H1 (cell line): Measurements from ENCODE around the gene MED13. TPM values are rescaled to one million over a fixed set of nuclear protein-coding genes. Genes with fewer than 3 reads are reported as not detected.

Experiments used
- CTCF ChIA-PET: fragments of 300-600 bp; sonication (Branson Sonifier 250); formaldehyde crosslinking; loops from one replicate; lab custom pipeline; 2021; ENCODE audit not compliant: partially characterized antibody; lab: Charles Lee
- POLR2A ChIA-PET: fragments of 300-600 bp; sonication (Branson Sonifier 250); formaldehyde crosslinking; loops from one replicate; lab custom pipeline; 2021; ENCODE audit warnings: inconsistent platforms; ENCODE audit not compliant: partially characterized antibody; lab: Charles Lee
- DNase-seq, 2 experiments: peaks; one replicate each; pipeline versions ENCODE4 v3.0.0 to v3.0.0-alpha.2; 2010 to 2022; ENCODE audit warnings: low spot score in 2 of 2, low read depth in 1 of 2, mixed read lengths in 1 of 2
- FAIRE-seq: peaks from 2 replicates; lab custom pipeline; 2011; peaks lifted over from hg19 to GRCh38; lab: Jason Lieb, UNC
- H2AFZ ChIP-seq: 2 replicates; pipeline ENCODE4 v1.8.1; 2012; ENCODE audit warnings: low read length, inconsistent platforms
- H2AK5ac ChIP-seq: 2 replicates; pipeline ENCODE4 v1.6.1; 2013; ENCODE audit warnings: low read depth, low read length
- H2BK120ac ChIP-seq: replicated peaks from 2 replicates; pipeline ENCODE3; 2013; ENCODE audit warnings: low read depth, low read length, inconsistent platforms
- H2BK12ac ChIP-seq: 2 replicates; pipeline ENCODE4 v1.6.1; 2013; ENCODE audit warnings: low read depth, low read length
- H2BK15ac ChIP-seq: 2 replicates; pipeline ENCODE4 v1.6.1; 2013; ENCODE audit warnings: low read length
- H2BK20ac ChIP-seq: 2 replicates; pipeline ENCODE4 v1.6.1; 2013; ENCODE audit warnings: low read length
- H2BK5ac ChIP-seq: 2 replicates; pipeline ENCODE4 v1.6.1; 2013; ENCODE audit warnings: low read depth, low read length
- H3K14ac ChIP-seq: 2 replicates; pipeline ENCODE4 v1.6.1; 2013; ENCODE audit warnings: inconsistent platforms; ENCODE audit not compliant: insufficient read length
- H3K18ac ChIP-seq: 2 replicates; pipeline ENCODE4 v1.6.1; 2013; ENCODE audit warnings: low read length; ENCODE audit errors: extremely low read depth
- H3K23ac ChIP-seq: 2 replicates; pipeline ENCODE4 v1.6.1; 2013; ENCODE audit warnings: inconsistent platforms; ENCODE audit not compliant: insufficient read length
- H3K23me2 ChIP-seq: 2 replicates; pipeline ENCODE4 v1.6.1; 2013; ENCODE audit warnings: low read depth, low read length
- H3K27ac ChIP-seq: 2 replicates; pipeline ENCODE4 v1.6.1; 2011; ENCODE audit warnings: low read depth, low read length, inconsistent platforms
- H3K27me3 ChIP-seq, 4 experiments: replicated peaks in 1 of 4; 1 replicate in 1 of 4; 2 replicates in 3 of 4; pipeline versions ENCODE4 v1.6.1 to v1.8.1; 2011 to 2013; ENCODE audit warnings: low read length in 3 of 4, mild to moderate bottlenecking in 3 of 4, inconsistent platforms in 2 of 4, mixed read lengths in 2 of 4, moderate library complexity in 1 of 4; ENCODE audit not compliant: control insufficient read depth in 3 of 4, insufficient read depth in 3 of 4; ENCODE audit errors: extremely low read depth in 1 of 4
- H3K36me3 ChIP-seq, 4 experiments: 2 replicates each; pipeline versions ENCODE4 v1.6.1 to v1.8.1; 2011 to 2013; ENCODE audit warnings: mild to moderate bottlenecking in 4 of 4, low read length in 3 of 4, moderate library complexity in 2 of 4, control low read depth in 1 of 4, inconsistent platforms in 1 of 4; ENCODE audit not compliant: insufficient read depth in 4 of 4, control insufficient read depth in 2 of 4
- H3K4ac ChIP-seq: replicated peaks from 2 replicates; pipeline ENCODE3; 2013; ENCODE audit warnings: low read length, low read depth, mixed read lengths, inconsistent platforms; ENCODE audit not compliant: insufficient read length
- H3K4me1 ChIP-seq, 4 experiments: replicated peaks in 1 of 4; 1 replicate in 1 of 4; 2 replicates in 3 of 4; pipeline versions ENCODE4 v1.6.1 to v1.8.1; 2011 to 2013; ENCODE audit warnings: low read length in 3 of 4, inconsistent platforms in 2 of 4, mixed read lengths in 1 of 4; ENCODE audit not compliant: insufficient read depth in 4 of 4, control insufficient read depth in 3 of 4
- H3K4me2 ChIP-seq, 2 experiments: 2 replicates each; pipeline versions ENCODE4 v1.6.1 to v1.8.1; 2011 to 2013; ENCODE audit warnings: low read depth in 2 of 2, low read length in 2 of 2, control low read depth in 1 of 2, inconsistent platforms in 1 of 2, mild to moderate bottlenecking in 1 of 2; ENCODE audit not compliant: insufficient read depth in 1 of 2
- H3K4me3 ChIP-seq, 4 experiments: fragments of 200-600, 300-600 bp in 1 of 4; sonication (generic), shearing (Covaris generic), sonication (Bioruptor Twin) in 1 of 4; 2 replicates each; pipeline versions ENCODE4 v1.5.1 to v1.8.1; 2011 to 2016; ENCODE audit warnings: low read length in 4 of 4, low read depth in 3 of 4, control low read depth in 2 of 4, inconsistent platforms in 2 of 4, mild to moderate bottlenecking in 2 of 4, mixed read lengths in 1 of 4, moderate library complexity in 1 of 4; ENCODE audit not compliant: insufficient read depth in 2 of 4; ENCODE audit errors: extremely low read depth in 1 of 4
- H3K56ac ChIP-seq: replicated peaks from 2 replicates; pipeline ENCODE3; 2013; ENCODE audit warnings: low read depth, mild to moderate bottlenecking, mixed read lengths, low read length, inconsistent platforms; ENCODE audit not compliant: insufficient read length
- H3K79me1 ChIP-seq: 2 replicates; pipeline ENCODE4 v1.6.1; 2013; ENCODE audit warnings: low read depth, low read length, control low read depth
- H3K79me2 ChIP-seq, 2 experiments: 2 replicates each; pipeline versions ENCODE4 v1.6.1 to v1.8.1; 2012 to 2013; ENCODE audit warnings: low read length in 2 of 2, mild to moderate bottlenecking in 2 of 2, inconsistent platforms in 1 of 2; ENCODE audit not compliant: insufficient read depth in 2 of 2, control insufficient read depth in 1 of 2
- H3K9ac ChIP-seq, 4 experiments: replicated peaks in 1 of 4; 1 replicate in 1 of 4; 2 replicates in 3 of 4; pipeline versions ENCODE4 v1.6.1 to v1.8.1; 2011 to 2013; ENCODE audit warnings: low read depth in 3 of 4, low read length in 3 of 4, control low read depth in 2 of 4, mild to moderate bottlenecking in 2 of 4, moderate library complexity in 2 of 4, inconsistent platforms in 1 of 4; ENCODE audit errors: extremely low read depth in 1 of 4
- H3K9me3 ChIP-seq, 2 experiments: 2 replicates each; pipeline versions ENCODE4 v1.6.1 to v1.8.1; 2012 to 2013; ENCODE audit warnings: mild to moderate bottlenecking in 2 of 2, moderate library complexity in 2 of 2, control low read depth in 1 of 2, inconsistent platforms in 1 of 2, low read depth in 1 of 2, low read length in 1 of 2, mixed read lengths in 1 of 2; ENCODE audit not compliant: insufficient read depth in 2 of 2
- H4K20me1 ChIP-seq, 2 experiments: replicated peaks in 1 of 2; 2 replicates each; pipeline versions ENCODE3 to v1.8.1; 2011 to 2013; ENCODE audit warnings: inconsistent platforms in 2 of 2, low read length in 2 of 2, mild to moderate bottlenecking in 1 of 2; ENCODE audit not compliant: insufficient read depth in 2 of 2, control insufficient read depth in 1 of 2
- H4K5ac ChIP-seq: 2 replicates; pipeline ENCODE4 v1.6.1; 2013; ENCODE audit warnings: low read length, low read depth, mixed read lengths, inconsistent platforms; ENCODE audit not compliant: insufficient read length
- H4K8ac ChIP-seq: 2 replicates; pipeline ENCODE4 v1.8.0; 2013; ENCODE audit warnings: mild to moderate bottlenecking, moderate library complexity, low read length, inconsistent platforms; ENCODE audit not compliant: insufficient read depth; ENCODE audit errors: extremely low read depth
- H4K91ac ChIP-seq: replicated peaks from 2 replicates; pipeline ENCODE3; 2013; ENCODE audit warnings: low read length, mixed read lengths, inconsistent platforms; ENCODE audit not compliant: insufficient read length
- POLR2A ChIP-seq, 2 experiments: IDR thresholded peaks; 1 replicate in 1 of 2; 2 replicates in 1 of 2; pipeline ENCODE4 v1.6.1; 2011; ENCODE audit warnings: low read depth in 2 of 2, low read length in 2 of 2, mild to moderate bottlenecking in 2 of 2; ENCODE audit errors: control extremely low read depth in 1 of 2
- SUZ12 ChIP-seq: fragments of 200-600 bp; sonication (generic); IDR thresholded peaks from 2 replicates; pipeline ENCODE4 v1.6.1; 2012; ENCODE audit warnings: mild to moderate bottlenecking, inconsistent platforms, low read length, moderate library complexity, mixed read lengths
- YY1 ChIP-seq: IDR thresholded peaks from 2 replicates; pipeline ENCODE4 v1.6.1; 2011; ENCODE audit warnings: low read depth, mild to moderate bottlenecking, low read length
- WGBS, 2 experiments: shearing (Covaris generic) in 1 of 2; methylation state at CpG; one replicate each; pipeline versions ENCODE4 v1.1.6 to v1.1.7; 2013 to 2015; ENCODE audit warnings: low lambda C conversion rate in 2 of 2, mixed read lengths in 2 of 2, inconsistent platforms in 1 of 2, low coverage in 1 of 2, missing lambda C conversion rate in 1 of 2; ENCODE audit not compliant: insufficient replicate concordance in 2 of 2, insufficient coverage in 1 of 2, insufficient read length in 1 of 2; ENCODE audit errors: extremely low coverage in 1 of 2, missing lambda C conversion rate in 1 of 2; 5-methylcytosine and 5-hydroxymethylcytosine counted together
- polyA plus RNA-seq, 7 experiments: library from polyadenylated mRNA; depleted of rRNA in 3 of 7; stranded (reverse) in 5 of 7; unstranded in 2 of 7; fragments of >200 nt in 5 of 7; fragments of 200-250 nt in 2 of 7; gene quantifications; 1 replicate in 5 of 7; 2 replicates in 1 of 7; 4 replicates in 1 of 7; pipeline versions ENCODE4 v1.2.1 to v1.2.3, GENCODE V29; 2011 to 2013; ENCODE audit warnings: missing spikeins in 2 of 7, mixed read lengths in 2 of 7
- total RNA-seq: library from RNA; stranded (reverse); fragmentation: NEBNext Ultra II Directional; extraction: Animal tissue kit (Norgen Biotek cat#: 25700); gene quantifications from 2 replicates; pipeline ENCODE4 v1.2.1, GENCODE V29; 2021

MED13 gene
- total and polyA plus RNA-seq, 2 of the 8 experiments (the other 6 are each of a cell fraction or from before 2014, with no cell fraction given) = 11.3 to 44.8 TPM

GRCh38 chr17:62065611-62066468 lies 762 bp upstream of the MED13 start:
- peak overlapping the region; percentile 98 for H3K27ac ChIP-seq
- peak overlapping the region; percentile 98 for H3K18ac ChIP-seq
- FAIRE-seq = no peak
- no peak for TF ChIP-seq SUZ12
- peak; percentile 79 to 84 for TF ChIP-seq POLR2A (IDR thresholded peaks at IDR 0.05; ENCODE audit: control extremely low read depth in 1 of 2, low read depth in 2 of 2, low read length in 2 of 2)
- peak; percentile 98 for TF ChIP-seq YY1

More at GRCh38 chr17:62065611-62066468, 762 bp upstream of the MED13 start:
- WGBS, 2 experiments = 2% methylated on average over 47 of the region's 51 CpGs; no CpG with 5 or more reads in 1 of the 2 experiments
- Histone ChIP-seq H3K27me3 (no peaks in the 10 kb centered on the region; a peak in 1 of 7 replicates), H2BK20ac (no peak overlapping the region; the same call in 1 of the 2 replicates), H4K91ac (peak overlapping the region; percentile 84), H4K20me1 (peaks cover 9 to 17% of the 10 kb centered on the region in 2 experiments), H3K14ac (no peak overlapping the region), H3K9me3 (no peaks in the 10 kb centered on the region), H3K4me1 (peaks cover 0 to 4% (median 3%) of the 10 kb centered on the region in 4 experiments; a peak in 5 of 7 replicates), H3K23ac (no peak overlapping the region), H4K8ac (peak overlapping the region; percentile 98), H3K79me2 (peaks cover 20 to 46% of the 10 kb centered on the region in 2 experiments), H3K36me3 (peaks cover 0 to 30% (median 0%) of the 10 kb centered on the region in 4 experiments; a peak in 2 of 8 replicates), H2BK120ac (no peak overlapping the region), H2AK5ac (no peak overlapping the region), H3K4ac (peak overlapping the region; percentile 53), H2BK15ac (no peak overlapping the region), H4K5ac (peak overlapping the region; percentile 92), H3K79me1 (no peaks in the 10 kb centered on the region), H2AFZ (peak overlapping the region; percentile 97), H3K23me2 (no peaks in the 10 kb centered on the region; the same call in 1 of the 2 replicates), H2BK5ac (peak overlapping the region; percentile 98), H3K56ac (peak overlapping the region; percentile 99), H2BK12ac (no peak overlapping the region; the same call in 1 of the 2 replicates), H3K4me3 (peak overlapping the region; percentile 75 to 99 (median 98)), H3K4me2 (peak overlapping the region; percentile 71 to 94), H3K9ac (peak overlapping the region; percentile 81 to 100 (median 96))
- ChIA-PET CTCF (interaction anchor here (0.8 to 1.4 kb wide), 10 partner anchors 10 to 121 kb away, joined by 4 to 8 read pairs (median 4); no protein-coding TSS in a partner anchor), POLR2A (interaction anchor here (0.5 to 1.0 kb wide), 16 partner anchors 9 to 407 kb away, joined by 3 to 8 read pairs (median 4); no protein-coding TSS in a partner anchor)
- DNase-seq = peak; percentile 89 to 97
